Activated CD8-positive, alpha-beta memory T cell treated with anti-CD3 and anti-CD28 coated beads for 36 hours (primary cell): ENCODE data around the gene ROBO2. TPM values are rescaled to one million over a fixed set of nuclear protein-coding genes. Genes with fewer than 3 reads are reported as not detected.

Source experiments
- CTCF ChIA-PET: fragments of 350-600 bp; sonication (Branson Sonifier 250); formaldehyde crosslinking; loops from one replicate; lab custom pipeline; 2021; ENCODE audit warnings: antibody characterized with exemption; lab: Charles Lee
- POLR2A ChIA-PET: fragments of 350-600 bp; sonication (Branson Sonifier 250); formaldehyde crosslinking; loops from one replicate; lab custom pipeline; 2021; ENCODE audit warnings: antibody characterized with exemption; lab: Charles Lee
- total RNA-seq, 2 experiments: library from RNA; stranded (reverse); gene quantifications; one replicate each; pipeline ENCODE4 v1.2.3, GENCODE V29; 2021

ROBO2 gene
- total RNA-seq, 2 experiments from 2014 or later = not detected

GRCh38 chr3:77048186-77048585, 8.3 kb downstream of the ROBO2 start:
- POLR2A ChIA-PET = no interaction called here
- CTCF ChIA-PET = no interaction called here

GRCh38 chr3:77051591-77051990, 11.7 kb downstream of the ROBO2 start:
- ChIA-PET POLR2A (no interaction called here), CTCF (no interaction called here)

GRCh38 chr3:77052051-77052501, 12.2 kb downstream of the ROBO2 start:
- CTCF ChIA-PET = no interaction called here
- POLR2A ChIA-PET = no interaction called here

GRCh38 chr3:77052733-77053670, 13.1 kb downstream of the ROBO2 start:
- POLR2A ChIA-PET = no interaction called here
- CTCF ChIA-PET = no interaction called here

GRCh38 chr3:77053795-77054194, 13.9 kb downstream of the ROBO2 start:
- CTCF ChIA-PET = no interaction called here
- POLR2A ChIA-PET = no interaction called here

- ChIA-PET CTCF (no interaction called here), POLR2A (no interaction called here)
Measured at GRCh38 chr3:77055841-77056341, 16.0 kb downstream of the ROBO2 start.

- ChIA-PET CTCF (no interaction called here), POLR2A (no interaction called here)
Measured at GRCh38 chr3:77059354-77059753, 19.5 kb downstream of the ROBO2 start.

- ChIA-PET CTCF (interaction anchor here (0.7 kb wide), 1 partner anchor 398 kb away, joined by 4 read pairs; no protein-coding TSS in a partner anchor), POLR2A (no interaction called here)
Measured at GRCh38 chr3:77063423-77063822, 23.5 kb downstream of the ROBO2 start.

GRCh38 chr3:77065750-77066149, 25.9 kb downstream of the ROBO2 start:
- ChIA-PET CTCF (no interaction called here), POLR2A (no interaction called here)

- CTCF ChIA-PET = no interaction called here
- POLR2A ChIA-PET = no interaction called here
Measured at GRCh38 chr3:77066829-77067228, 26.9 kb downstream of the ROBO2 start.

- POLR2A ChIA-PET = no interaction called here
- CTCF ChIA-PET = no interaction called here
Measured at GRCh38 chr3:77068808-77069207, 28.9 kb downstream of the ROBO2 start.

GRCh38 chr3:77071364-77071763, 31.5 kb downstream of the ROBO2 start:
- ChIA-PET POLR2A (no interaction called here), CTCF (no interaction called here)

- CTCF ChIA-PET = no interaction called here
- POLR2A ChIA-PET = no interaction called here
Measured at GRCh38 chr3:77071809-77072208, 31.9 kb downstream of the ROBO2 start.

GRCh38 chr3:77072232-77072631, 32.3 kb downstream of the ROBO2 start:
- ChIA-PET CTCF (no interaction called here), POLR2A (no interaction called here)

- POLR2A ChIA-PET = no interaction called here
- CTCF ChIA-PET = interaction anchor here (0.7 kb wide), 1 partner anchor 47 kb away, joined by 3 read pairs; no protein-coding TSS in a partner anchor
Measured at GRCh38 chr3:77078279-77078678, 38.4 kb downstream of the ROBO2 start.

GRCh38 chr3:77079988-77080610, 40.2 kb downstream of the ROBO2 start:
- CTCF ChIA-PET = no interaction called here
- POLR2A ChIA-PET = no interaction called here

GRCh38 chr3:77081240-77081661, 41.4 kb downstream of the ROBO2 start:
- ChIA-PET POLR2A (no interaction called here), CTCF (no interaction called here)

- ChIA-PET POLR2A (no interaction called here), CTCF (no interaction called here)
Measured at GRCh38 chr3:77084511-77084910, 44.6 kb downstream of the ROBO2 start.

- ChIA-PET CTCF (no interaction called here), POLR2A (no interaction called here)
Measured at GRCh38 chr3:77086408-77086807, 46.5 kb downstream of the ROBO2 start.

- CTCF ChIA-PET = no interaction called here
- POLR2A ChIA-PET = no interaction called here
Measured at GRCh38 chr3:77091809-77092208, 51.9 kb downstream of the ROBO2 start.
